T1000 (cell line): ENCODE measurements around the gene CAMKV.
A peak's percentile ranks its signal among the peaks of the same experiment; 100 is the strongest.
"Not testable (repeated sequence)": the region's sequence is repeated elsewhere in the genome, so short reads cannot be mapped to it uniquely, and the experiment has no call there.

Source experiments
- DNase-seq: peaks from one replicate; lab custom pipeline; 2025; ENCODE audit warnings: mixed read lengths; lab: John Stamatoyannopoulos, UW

CAMKV gene

DNA sequence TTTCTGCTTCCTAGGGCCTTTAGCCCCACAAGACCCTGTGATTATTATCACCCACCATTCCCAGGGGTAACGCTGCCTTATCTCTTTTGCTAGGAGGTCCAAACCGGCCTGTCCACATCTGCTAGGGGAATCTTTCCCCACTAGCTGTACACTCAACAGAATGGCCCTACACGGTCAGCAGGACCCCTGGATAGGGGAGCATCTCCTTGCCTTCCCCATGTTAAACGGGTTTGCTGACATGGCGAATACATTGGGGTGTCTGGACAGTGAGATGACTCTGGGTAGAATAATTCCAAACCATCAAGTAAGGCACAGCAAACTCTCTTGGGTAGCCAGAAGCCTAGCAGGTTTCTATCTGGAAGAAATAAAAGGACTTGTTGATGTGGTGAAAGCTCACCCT lies 14.0 kb downstream of the CAMKV start:
- no peak for DNase-seq

- DNase-seq = no peak
Observed at GRCh38 chr3:49845694-49846093, 24.0 kb downstream of the CAMKV start.

- no peak for DNase-seq
Observed at GRCh38 chr3:49844464-49845183, 25.1 kb downstream of the CAMKV start.

DNA sequence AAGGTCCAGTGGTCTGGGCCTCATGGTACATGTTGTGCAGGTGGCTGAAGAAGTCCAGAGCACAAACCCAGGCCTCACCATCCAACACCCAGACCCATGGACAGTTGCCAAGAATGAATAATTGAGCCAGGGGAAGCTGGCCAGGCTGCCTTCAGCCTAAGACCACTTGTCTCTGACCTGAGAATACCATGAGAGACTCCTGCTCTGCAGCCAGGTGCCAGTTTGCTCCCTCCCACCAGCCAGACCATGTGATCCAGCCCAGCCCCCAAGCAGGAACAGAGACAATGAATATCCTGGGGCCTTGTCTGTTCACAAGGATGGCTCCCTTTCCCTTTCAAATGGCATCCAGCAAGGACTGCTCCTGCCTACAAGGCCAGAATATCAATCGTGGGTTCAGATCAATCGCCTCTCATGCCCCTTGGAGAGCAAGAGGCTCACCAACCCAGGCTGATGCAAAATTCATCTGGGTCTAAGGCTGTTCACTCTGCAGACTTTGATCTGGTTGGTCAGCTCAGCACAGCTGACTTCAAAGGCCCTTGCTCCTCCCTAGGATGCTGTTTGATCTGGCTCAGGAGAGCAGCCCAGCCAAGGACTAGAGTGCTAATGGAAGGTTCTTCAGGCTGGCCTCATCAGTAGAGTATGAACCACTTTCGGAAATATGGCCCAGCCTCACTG lies 26.7 kb downstream of the CAMKV start:
- DNase-seq = no peak

- DNase-seq = no peak
Observed at GRCh38 chr3:49841806-49842205, 27.9 kb downstream of the CAMKV start.

GRCh38 chr3:49841126-49841696 lies 28.5 kb downstream of the CAMKV start:
- DNase-seq = no peak

- DNase-seq = no peak
Observed at GRCh38 chr3:49840388-49840787, 29.3 kb downstream of the CAMKV start.

DNA sequence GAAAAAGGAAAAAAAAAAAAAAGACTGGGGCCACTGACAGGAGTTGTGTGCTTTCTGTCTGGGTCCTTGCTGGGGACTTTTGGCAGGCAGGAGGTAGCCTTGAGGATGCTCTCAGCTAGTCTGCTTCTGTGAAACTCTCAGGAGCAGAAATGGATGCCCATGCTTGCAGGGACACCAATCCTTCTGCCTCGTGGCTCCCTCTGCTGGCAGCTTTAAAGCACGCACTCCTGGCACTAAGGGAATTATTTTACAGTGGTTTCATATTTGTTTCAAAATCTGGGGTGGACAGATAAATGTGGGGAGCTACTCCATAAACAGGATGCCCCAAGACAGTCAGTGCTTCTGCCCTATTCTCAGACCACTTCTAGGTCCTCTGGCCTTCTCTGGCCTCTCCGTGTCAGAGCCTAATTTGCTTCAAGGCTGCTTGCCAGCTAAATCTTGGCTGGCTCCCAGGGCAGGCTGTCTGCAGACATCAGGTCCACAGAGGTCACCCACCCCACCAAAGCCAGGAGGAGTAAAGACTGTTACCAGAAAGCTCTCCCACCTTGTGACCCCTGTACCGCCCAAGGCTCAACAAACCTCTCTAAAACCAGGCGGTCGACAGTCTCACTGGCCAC lies 30.4 kb downstream of the CAMKV start:
- peak; percentile 61 for DNase-seq

DNA sequence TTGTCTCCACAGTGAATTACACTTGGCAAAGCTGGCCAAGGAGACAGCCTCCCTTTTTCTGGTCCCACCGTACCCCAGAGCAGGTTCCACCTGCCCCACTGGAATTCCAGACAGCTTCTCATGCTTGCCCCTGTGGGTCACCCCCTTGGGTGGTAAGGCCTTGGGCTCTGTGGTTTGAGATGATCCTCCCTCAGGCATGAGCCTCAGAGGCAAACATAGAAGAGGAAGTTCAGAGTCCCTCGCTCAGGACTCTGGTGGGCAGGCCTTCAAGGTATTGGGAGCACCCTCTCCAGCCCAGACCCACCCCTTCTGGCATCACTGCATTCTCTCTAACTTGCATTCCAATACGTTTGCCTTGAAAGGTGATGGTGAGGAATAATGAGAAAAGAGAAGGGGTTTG lies 38.4 kb downstream of the CAMKV start:
- DNase-seq = no peak

DNA sequence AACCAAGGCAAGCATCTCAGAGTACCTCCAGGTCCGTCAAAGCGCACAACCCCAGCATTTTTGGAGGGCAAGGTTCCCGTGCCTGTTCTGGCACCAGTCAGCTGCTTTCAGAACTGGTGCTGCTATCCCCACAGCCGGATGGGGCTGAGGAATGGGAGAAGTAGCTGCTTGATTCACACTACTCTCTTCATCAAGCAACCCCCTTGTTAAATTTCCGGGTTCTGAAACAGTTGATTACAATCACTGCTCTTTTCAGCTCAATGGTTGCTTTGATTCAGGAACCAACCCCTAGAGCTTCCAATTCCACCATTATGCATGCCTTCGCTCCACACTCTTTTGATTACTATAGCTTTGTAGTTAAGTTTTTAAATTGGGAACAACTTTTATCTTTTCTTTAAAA lies 43.7 kb downstream of the CAMKV start:
- no peak for DNase-seq

DNA sequence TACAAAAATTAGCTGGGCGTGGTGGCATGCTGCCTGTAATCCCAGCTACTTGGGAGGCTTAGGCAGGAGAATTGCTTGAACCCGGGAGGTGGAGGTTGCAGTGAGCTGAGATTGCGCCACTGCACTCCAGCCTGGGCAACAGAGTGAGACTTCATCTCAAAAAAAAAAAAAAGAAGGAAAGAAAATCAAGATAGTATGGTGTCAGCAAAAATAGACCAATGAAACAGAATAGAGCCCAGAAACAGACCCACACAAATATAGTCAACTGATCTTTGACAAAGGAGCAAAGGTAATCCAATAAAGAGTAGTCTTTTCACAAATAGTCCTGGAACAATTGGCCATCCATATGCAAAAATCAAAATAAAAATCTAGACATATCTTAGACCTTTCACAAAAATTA lies 46.6 kb downstream of the CAMKV start:
- DNase-seq = not testable (repeated sequence)

DNA sequence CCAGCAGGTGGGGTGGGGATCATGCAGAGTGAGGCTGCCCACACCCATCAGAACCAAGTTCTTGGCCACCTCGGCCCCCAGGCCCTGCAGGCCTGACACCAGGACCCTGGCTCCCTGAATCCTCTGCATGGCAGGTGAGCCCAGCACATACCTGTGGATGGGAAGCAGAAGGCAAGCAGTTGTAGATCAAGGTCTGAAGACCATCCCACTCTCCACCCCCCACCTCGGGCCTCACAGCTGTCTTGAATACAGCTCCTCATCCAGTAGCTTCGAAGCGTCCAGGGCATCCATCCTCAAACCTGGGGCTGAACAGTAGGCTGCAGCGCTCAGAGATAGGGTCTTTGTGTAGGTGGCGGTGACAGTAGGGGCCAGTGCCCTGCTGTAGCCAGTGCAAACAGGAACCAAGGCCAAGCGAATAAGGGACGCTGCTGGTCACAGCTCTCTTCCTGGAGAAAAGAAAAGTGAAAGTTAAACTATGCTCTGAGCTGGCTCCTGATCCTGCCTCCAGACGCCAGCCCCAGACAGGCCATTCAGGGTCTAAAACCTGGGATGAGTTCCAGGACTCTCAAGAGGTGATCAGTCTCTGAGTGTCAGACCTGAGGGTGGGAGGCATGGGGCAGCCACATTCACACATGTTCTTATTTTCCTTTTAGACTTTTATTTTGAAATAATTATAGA lies 56.1 kb downstream of the CAMKV start, which contains the start of gene UBA7:
UBA7 (minus strand) TSS at position 457 of the 678 bp plus-strand sequence; CDS start at position 291, 166 bp downstream.
- DNase-seq = no peak

- no peak for DNase-seq
Observed at GRCh38 chr3:49812916-49813496, 56.7 kb downstream of the CAMKV start.
